Cardiac fibroblast (primary cell): ENCODE data around the gene SIRT7.

Experiments
- DNase-seq, 2 donors: peaks; one replicate each; pipeline versions ENCODE4 v3.0.0 to v3.0.0-alpha.2; 2010; ENCODE audit warnings: low read depth in 2 of 2
- H3K4me3 ChIP-seq, 2 donors: replicated peaks in 1 of 2; 1 replicate in 1 of 2; 2 replicates in 1 of 2; pipeline ENCODE4 v1.5.1; 2011; ENCODE audit warnings: low read depth in 2 of 2, low read length in 2 of 2, mild to moderate bottlenecking in 2 of 2, moderate library complexity in 1 of 2
- TF ChIP-seq, protein P1 (sequence below): IDR thresholded peaks from one replicate; pipeline ENCODE4 v1.5.1; 2011; ENCODE audit warnings: low read depth, mild to moderate bottlenecking, low read length, inconsistent platforms

Gene SIRT7

DNA sequence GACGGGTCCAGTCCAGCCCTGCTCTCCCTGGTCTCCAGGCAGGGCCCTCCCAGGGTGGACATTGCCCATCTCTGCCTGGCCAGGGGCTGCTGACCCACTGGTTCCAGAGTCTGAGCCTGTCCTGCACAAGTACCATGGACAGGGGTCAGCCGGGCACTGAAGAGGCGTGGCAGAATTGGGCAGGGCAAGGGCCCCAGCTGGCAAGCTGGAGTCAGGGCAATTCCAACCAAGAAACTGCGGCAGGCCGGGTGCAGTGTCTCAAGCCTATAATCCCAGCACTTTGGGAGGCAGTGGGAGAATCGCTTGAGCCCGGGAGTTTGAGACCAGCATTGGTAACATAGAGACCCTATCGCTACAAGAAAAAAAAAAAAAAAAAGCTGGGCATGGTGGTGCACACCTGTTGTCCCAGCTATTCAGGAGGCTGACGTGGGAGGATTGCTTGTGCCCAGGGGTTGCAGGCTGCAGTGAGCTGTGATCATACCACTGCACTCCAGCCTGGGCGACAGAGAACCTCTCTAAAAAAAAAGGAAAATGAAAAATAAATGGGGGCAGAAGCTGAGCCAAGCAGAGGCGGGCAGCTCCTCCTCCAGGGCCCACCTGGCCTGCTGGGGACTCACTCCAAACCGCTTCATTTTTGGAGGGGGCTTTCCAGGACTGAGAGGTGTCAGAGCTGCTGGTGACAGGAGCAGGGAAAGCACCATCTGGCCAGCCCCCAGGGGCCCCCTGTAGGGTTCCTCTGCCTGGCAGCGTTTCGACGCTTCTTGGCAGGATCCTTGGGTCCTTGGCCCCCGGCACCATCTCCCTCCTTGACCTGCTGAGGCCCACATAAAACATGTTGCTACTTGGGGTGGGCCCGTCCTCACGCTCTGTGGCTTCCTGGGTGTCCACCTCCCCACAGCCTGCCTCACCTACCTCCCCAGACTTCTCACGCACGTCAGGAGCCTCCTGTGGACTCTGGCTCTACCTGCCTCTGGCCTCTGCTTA, 12.5 kb upstream of the SIRT7 start:
- DNase-seq = no peak
- H3K4me3 ChIP-seq = no peak overlapping the region
- TF ChIP-seq, protein P1, sequence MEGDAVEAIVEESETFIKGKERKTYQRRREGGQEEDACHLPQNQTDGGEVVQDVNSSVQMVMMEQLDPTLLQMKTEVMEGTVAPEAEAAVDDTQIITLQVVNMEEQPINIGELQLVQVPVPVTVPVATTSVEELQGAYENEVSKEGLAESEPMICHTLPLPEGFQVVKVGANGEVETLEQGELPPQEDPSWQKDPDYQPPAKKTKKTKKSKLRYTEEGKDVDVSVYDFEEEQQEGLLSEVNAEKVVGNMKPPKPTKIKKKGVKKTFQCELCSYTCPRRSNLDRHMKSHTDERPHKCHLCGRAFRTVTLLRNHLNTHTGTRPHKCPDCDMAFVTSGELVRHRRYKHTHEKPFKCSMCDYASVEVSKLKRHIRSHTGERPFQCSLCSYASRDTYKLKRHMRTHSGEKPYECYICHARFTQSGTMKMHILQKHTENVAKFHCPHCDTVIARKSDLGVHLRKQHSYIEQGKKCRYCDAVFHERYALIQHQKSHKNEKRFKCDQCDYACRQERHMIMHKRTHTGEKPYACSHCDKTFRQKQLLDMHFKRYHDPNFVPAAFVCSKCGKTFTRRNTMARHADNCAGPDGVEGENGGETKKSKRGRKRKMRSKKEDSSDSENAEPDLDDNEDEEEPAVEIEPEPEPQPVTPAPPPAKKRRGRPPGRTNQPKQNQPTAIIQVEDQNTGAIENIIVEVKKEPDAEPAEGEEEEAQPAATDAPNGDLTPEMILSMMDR = no peak

DNA sequence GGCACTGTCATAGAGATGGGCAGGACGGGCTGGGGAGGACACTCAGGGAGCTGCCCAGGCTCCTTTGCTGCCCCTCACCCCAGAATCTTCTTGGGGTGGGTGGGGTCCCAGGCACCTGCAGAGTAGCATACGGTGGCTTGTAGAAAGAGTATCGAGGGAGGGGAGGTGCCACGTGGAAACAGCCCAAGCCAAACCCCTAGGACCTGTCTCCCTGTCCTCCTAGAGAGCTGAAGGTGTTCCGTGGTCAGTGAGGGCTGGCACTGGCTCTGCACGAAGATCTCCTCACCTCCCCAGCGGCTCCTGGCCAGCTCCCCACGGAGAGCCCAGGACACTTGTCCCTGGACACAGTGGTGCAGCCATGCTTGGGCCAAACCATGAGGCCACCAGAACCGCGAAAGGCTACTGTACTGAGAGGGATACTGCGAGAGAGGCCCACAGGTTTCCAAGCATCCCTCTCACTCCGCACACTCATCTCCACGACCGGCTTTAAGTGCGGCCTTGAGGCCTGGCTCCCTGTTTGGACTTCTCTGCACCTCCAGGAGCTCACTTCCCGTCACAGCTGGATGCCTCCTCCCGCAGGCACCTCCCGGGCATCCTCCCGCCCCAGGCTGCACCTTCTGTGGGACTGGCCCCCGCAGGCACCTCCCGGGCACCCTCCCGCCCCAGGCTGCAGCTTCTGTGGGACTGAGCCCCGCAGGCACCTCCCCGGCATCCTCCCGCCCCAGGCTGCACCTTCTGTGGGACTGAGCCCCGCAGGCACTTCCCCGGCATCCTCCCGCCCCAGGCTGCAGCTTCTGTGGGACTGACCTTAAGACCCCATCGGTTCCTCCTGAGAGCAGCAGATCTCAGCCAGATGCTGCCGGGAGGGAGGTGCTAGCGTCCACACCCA, 11.5 kb upstream of the SIRT7 start:
- TF ChIP-seq, protein P1 = no peak
- DNase-seq = no peak
- H3K4me3 ChIP-seq = no peak overlapping the region

DNA sequence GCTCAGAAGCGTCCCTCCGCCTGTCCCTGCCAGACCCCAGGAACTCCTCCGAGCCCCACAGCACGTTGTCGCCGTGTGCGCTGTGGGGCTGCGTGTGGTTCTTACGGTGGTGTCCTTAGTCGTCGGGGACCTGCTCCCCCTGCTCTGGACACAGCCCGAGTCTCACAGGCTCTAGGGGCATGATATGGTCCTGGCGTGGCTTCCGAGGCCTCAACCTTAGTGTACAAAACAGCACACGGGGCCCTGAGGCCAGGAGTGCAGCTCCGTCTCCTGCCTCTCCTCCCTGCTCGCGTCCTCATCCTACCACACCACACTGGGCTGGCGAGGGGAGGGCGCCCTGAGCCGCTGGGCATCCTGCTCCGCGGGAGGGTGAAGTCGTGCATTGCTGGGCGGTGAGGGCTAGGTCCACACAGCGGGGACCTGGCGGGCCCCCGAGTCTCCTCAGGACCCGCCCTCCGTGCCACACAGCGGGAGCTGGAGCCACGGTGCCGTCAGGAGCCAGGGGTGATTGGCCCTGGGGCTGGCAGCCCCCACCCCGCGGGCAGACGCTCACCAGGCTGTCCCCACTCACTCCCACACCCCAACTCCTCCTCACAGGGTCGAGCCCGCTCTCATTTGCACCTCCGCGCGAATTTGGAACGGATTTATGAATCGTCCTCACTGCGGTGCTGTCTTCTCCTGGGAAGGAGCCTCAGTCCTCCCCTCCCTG, 10.7 kb upstream of the SIRT7 start:
- H3K4me3 ChIP-seq = peak overlapping the region; percentile 42 to 77
- no peak for DNase-seq
- TF ChIP-seq, protein P1 = no peak

DNA sequence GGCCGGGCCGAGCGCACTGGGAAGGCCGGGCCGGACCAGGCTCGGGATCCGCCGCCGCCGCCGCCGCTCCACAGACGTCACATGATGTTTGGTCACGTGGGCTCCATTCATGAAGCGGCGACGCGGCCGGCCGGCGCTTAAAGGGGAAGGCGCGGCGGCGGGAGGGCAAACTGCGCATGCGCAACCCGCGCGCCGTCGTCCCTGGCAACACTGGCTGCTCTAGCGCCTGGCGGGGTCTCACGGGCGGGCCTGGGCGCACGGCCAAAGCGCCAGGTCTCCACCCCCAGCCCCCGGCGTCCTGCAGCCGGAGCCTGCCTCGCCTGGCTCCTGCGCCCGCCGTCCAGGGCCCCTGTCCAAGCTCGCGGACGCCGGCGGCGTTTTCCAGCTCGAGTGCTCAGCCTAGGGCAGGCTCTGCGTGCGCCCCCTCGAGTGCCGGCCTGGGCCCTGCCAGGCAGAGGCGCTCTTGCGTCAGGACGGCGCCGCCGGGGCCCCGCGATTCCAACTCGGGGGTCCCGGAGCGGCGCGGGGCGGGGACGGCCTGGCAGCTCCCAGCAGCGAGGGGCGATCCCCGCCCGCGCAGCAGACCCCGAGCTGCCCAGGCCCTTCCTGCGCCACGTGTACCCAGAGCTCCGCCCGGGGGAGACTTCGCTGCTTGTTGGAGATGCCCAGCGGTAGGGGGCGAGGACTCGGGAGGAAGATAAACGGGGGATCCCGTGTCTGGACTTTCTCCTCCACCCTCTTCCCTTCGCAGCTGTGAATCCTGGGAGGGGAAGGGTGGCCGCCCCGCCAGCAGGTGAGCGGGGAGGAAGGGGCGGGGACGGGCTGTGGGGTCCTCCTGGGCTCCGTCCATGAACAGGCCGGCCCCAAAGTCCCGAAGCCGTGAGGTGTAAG, 9.9 kb upstream of the SIRT7 start, which contains the start of gene MAFG:
Gene MAFG (minus strand): TSS at position 83 of the 891 bp plus-strand sequence. CDS start 4,550 bp downstream, outside the sequence.
- DNase-seq = peak; percentile 95 to 97

DNA sequence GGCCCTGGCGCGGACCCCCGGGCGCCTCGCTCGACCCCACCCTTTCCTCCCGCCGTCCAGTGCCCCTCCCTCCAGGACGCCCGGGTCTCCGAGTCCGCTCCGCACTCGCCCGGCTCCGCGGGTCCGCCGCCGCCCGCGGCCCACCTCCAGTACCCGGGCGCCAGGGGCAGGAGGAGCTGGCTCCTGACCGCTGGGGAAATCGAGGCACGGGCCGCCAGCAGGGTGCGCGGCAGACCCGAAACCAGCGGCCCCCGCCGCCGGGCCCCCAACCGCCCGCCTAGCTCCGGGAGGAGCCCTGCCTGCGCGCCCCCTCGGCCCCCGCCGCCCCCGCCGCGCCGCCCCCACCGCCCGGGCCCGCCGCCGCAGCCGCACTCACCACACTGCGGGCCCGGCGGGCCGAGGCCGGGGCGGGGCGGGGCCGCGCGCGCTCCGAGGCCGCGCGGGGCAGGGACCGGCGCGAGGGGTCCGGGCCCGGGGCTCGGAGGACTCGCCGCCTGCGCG, 9.2 kb upstream of the SIRT7 start:
- TF ChIP-seq, protein P1 = no peak
- DNase-seq = no peak
- H3K4me3 ChIP-seq = peak overlapping the region; percentile 77 to 87

More for the DNA sequence above, 9.9 kb upstream of the SIRT7 start, which contains the start of gene MAFG:
- H3K4me3 ChIP-seq = peak within 1 kb of the TSS; percentile 77 to 87
- TF ChIP-seq, protein P1 = peak; percentile 15
